ENCODE results near the gene RBM38.

DNA sequence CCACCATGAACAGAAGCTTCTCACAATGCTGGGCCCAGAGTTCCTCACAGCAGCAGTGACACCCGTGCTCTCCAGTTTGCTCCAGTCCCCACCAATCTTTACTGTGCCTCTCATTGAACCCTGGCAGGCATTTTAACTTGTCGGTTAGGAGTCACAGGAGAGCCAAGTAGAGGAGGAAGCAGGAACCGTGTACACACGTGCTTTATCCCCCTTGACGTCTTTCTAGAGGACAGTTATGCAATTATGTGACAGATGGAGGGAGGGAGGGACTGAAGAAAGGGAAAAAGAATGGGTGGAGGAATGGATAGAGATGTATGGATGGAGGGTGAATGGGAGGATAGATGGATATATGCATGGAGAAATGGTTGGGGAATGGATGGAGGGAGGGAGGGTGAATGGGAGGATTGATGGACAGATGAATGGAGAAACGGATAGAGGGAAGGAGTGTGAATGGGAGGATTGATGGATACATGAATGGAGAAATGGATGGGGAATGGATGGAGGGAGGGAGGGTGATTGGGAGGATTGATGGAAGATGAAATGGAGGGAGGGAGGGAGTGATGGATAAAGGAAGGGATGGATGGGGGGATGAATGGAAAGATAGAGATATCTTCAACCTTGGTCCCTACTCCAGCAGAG, 26.0 kb downstream of the RBM38 start:
- TF ChIP-seq CTCF (IDR thresholded peaks at IDR 0.05) (no peak), EZH2 (IDR thresholded peaks at IDR 0.05) (no peak), EZH2phosphoT487 (IDR thresholded peaks at IDR 0.05) (no peak)

Measured in neural progenitor cell (in vitro differentiated cells).